Measurements from ENCODE around the gene PDE1A.

PDE1A gene

DNA sequence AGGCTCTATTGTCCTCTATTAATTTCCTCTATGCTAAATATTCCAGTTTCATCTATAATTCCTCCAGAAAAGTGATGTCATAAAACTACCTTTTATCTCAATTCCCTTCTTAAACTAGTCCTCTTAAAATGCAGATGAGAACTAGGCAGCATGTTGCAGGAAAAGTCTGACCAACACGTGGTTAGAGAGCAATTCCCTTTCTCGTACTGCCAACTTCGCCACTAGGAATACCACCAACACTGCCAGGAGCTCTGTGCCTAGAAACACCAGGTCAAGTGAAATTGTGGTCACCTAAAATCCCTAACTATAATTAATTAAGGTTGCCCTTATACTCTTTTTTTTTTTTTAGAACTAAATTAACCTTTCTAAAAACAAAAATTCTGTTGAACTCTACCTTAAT is 313.5 kb downstream of the PDE1A start:
- TF ChIP-seq POLR2A (IDR thresholded peaks at IDR 0.05; ENCODE audit: low read depth, low read length) = no peak
- FAIRE-seq = no peak
- DNase-seq (ENCODE audit: insufficient read length, low spot score) = no peak

DNA sequence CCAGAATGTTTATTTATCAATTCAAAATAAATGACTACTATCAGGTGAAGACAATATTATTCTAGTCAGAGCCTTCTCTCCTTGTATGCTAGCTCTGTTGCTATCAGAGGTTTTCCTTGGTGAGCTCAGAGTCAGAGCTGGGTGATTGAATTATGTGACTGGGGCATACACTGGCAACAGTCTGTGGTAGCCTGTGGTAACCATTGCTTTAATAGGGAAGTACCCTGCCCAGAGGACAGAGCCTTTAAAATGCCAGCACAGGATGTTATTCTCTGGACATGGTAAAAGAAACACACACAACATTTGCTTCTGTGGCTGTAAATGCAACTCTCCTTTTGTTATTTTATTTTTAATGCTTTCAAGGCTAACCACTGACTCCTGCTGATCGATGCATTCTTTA is 316.5 kb downstream of the PDE1A start:
- no peak for TF ChIP-seq POLR2A (IDR thresholded peaks at IDR 0.05; ENCODE audit: low read depth, low read length)
- no peak for FAIRE-seq
- DNase-seq (ENCODE audit: insufficient read length, low spot score) = no peak

DNA sequence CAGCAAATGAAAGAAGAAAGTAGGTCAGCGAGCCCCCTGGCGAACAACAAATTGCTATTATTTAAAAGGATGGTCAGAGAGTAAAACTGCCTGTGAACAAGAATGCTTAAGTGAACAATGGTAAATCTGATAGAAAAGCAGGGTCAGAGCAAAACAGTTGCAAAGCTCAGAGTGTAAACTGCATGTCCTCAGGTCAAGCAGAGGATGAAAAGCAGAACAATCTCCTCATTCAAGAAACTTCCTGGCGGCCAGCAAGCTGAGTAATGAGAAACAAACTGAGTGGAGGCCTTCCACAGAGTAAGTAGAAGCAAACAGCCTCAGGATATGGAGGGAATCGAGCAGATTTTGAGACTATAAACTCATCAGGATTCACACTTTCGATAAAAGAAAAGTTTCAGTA is 323.3 kb downstream of the PDE1A start:
- no peak for TF ChIP-seq POLR2A (IDR thresholded peaks at IDR 0.05; ENCODE audit: low read depth, low read length)
- FAIRE-seq (peak; percentile 33), DNase-seq (ENCODE audit: insufficient read length, low spot score) (no peak)

DNA sequence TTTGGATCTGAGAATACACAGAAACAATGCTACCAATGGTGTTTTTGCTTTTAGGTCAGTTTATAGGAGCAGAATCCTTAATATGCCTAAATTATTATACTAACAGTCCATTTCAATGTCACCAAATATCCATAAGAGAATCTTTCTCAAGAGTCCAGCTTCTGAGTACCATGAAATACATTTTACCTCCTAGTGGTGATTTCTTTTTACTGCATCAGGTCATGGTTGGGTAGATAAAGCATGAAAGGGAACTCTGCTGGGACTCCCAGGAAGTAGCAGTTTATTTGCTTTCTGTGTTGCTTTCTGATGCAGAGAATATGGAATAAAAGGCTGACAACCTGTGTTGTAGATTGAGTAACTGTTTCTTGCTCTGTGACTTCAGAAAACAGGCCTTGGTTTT is 325.6 kb downstream of the PDE1A start:
- TF ChIP-seq POLR2A (IDR thresholded peaks at IDR 0.05; ENCODE audit: low read depth, low read length) = no peak
- FAIRE-seq (peak; percentile 57), DNase-seq (ENCODE audit: insufficient read length, low spot score) (no peak)

DNA sequence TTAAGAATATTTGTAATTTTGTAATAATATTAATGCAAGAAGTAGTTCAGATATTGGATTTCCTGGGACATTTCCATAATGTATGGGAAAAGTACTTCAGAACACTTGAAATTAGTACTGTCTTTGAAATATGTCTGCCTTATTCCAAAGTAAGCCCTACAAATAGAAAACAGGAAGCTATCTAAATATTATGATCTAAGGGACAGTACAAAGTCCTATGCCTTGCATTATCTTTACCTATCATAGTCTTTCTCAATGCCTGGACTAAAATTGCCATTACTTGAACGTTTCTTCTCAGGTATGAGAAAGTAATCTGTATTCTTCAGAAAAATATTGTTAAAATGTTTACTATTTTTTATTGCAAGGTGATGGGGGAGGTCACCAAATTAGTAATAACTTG is 328.2 kb downstream of the PDE1A start:
- FAIRE-seq = no peak
- no peak for DNase-seq (ENCODE audit: insufficient read length, low spot score)
- no peak for TF ChIP-seq POLR2A (IDR thresholded peaks at IDR 0.05; ENCODE audit: low read depth, low read length)

DNA sequence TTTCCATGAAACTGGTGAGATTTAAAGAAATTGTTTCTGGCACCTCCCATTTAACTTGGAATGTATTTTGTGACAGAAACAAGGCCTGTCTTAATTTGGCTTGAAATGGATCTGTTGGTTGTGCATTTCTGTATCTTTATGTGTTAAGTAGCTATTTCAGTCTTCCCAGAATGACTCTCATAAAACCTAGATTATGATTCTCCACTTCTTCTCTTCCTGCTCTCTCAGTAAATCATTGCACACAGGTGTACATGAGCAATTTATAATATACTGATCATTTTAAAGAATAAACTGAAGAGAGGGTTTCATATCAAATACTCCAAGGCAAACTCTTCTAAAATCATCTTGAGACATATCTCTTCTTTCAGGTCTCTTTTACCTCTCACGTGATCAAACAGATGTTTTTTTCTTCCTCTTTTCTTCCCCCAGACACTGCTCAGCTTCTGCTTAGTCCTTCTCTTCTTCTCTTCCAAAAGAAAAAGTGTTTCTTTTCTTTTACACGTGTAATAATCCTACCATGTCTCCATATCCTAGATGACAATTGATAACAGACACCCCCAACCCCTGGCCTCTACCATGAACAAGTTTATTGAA is 329.2 kb downstream of the PDE1A start:
- FAIRE-seq = no peak
- no peak for TF ChIP-seq POLR2A (IDR thresholded peaks at IDR 0.05; ENCODE audit: low read depth, low read length)
- DNase-seq (ENCODE audit: insufficient read length, low spot score) = no peak

DNA sequence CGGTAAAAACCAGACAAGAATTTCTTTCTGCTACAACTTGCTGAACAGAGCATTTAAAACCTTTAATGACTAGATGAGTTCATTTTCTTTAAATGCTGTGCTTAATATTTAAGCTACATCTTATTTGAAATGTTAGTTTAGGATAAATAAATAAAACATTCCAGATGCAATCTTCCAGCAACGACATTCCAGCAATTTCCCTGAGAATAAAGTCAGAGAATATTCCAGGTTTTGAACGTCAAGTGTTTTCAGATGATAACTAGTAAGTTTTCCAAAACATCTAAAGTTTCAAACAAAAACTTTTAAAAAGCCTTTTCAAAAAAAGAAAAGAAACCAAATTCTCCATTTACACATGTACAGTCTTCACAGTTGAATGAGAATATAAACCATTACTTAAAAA is 336.4 kb downstream of the PDE1A start:
- TF ChIP-seq POLR2A (IDR thresholded peaks at IDR 0.05; ENCODE audit: low read depth, low read length) = no peak
- FAIRE-seq = no peak
- no peak for DNase-seq (ENCODE audit: insufficient read length, low spot score)
